ENCODE results near the gene IGF2.
A peak's percentile ranks its signal among the peaks of the same experiment; 100 is the strongest.
"Not testable (repeated sequence)": the region's sequence is repeated elsewhere in the genome, so short reads cannot be mapped to it uniquely, and the experiment has no call there.

The IGF2 gene, protein sequence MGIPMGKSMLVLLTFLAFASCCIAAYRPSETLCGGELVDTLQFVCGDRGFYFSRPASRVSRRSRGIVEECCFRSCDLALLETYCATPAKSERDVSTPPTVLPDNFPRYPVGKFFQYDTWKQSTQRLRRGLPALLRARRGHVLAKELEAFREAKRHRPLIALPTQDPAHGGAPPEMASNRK

DNA sequence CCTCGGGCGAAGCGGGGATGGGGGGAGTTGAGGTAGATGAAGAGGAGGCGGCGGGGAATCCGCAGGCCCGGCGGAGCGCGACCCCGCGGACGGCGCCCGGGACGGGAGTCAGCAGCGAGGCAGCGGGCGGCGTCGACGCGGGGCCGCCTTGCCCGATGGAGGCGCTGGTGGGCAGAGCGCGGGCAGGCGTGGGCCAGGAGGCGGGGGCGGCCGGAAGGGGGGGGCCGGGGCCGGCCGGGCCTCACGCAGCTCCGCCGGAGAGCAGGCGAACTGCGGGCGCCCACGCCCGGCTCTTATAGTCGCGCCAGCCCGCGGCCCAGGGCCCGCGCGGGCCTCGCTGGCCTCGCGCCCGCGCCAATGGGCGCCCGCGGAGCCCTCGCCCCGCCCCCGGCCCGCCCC lies at the start of gene IGF2:
Gene IGF2 (minus strand): TSS at position 267 of the 399 bp plus-strand sequence. CDS start 3,866 bp downstream, outside the sequence.
- DNase-seq: peak; percentile 81

- DNase-seq: no peak
Observed at GRCh38 chr11:2188745-2189144, 49.6 kb upstream of the IGF2 start.

DNA sequence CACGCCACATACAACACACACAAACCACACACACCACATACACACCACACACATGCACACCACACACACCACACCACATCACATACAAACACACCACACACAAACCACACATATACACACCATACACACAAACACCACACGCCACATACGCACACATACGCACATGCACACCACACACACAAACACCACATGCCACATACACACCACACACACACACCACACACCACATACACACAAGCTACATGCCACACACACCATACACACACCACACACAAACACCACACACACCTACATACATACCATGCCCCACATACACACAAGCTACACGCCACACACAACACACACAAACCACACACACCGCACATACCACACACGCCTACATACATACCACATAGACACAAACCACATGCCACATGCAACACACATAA lies 48.1 kb upstream of the IGF2 start:
- no peak for DNase-seq

- DNase-seq: no peak
Observed at GRCh38 chr11:2186669-2187279, 47.6 kb upstream of the IGF2 start.

DNA sequence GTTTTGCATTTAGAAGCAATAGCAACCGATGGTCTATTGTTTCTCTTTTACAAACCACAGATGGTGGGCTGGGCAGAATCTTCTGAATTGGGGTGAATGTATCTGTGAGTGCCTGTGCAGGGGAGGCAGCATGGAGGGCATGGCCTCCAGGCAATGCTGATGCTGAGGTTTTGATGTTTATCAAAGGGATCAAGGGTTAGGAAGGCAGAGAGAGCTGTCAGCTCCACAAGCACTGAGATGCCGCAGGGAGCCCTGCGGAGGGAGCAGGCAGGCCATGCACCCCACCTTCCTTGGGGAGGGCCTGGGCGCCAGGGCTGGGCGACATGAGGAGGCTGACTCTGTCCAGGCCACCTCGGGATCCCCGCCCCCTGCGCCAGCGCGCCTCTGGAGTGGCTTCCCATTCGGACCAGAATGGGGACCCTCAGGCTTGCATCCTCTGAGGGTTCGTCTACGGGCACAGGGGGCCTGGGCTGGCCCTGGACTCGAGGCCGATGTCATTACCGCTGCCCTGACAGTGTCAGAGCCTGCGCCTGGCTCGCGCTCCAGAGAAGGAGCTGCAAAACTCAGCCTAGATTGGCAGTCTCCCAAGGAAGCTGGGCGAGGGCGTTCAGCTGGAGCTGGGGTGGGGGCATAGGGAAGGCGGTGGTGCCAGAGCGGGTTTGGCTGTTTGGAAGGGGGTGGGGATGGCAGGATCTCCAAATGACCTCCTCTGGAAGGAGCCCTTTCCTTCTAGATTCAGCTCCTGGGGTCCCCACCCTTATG lies 46.3 kb upstream of the IGF2 start:
- no peak for DNase-seq

DNA sequence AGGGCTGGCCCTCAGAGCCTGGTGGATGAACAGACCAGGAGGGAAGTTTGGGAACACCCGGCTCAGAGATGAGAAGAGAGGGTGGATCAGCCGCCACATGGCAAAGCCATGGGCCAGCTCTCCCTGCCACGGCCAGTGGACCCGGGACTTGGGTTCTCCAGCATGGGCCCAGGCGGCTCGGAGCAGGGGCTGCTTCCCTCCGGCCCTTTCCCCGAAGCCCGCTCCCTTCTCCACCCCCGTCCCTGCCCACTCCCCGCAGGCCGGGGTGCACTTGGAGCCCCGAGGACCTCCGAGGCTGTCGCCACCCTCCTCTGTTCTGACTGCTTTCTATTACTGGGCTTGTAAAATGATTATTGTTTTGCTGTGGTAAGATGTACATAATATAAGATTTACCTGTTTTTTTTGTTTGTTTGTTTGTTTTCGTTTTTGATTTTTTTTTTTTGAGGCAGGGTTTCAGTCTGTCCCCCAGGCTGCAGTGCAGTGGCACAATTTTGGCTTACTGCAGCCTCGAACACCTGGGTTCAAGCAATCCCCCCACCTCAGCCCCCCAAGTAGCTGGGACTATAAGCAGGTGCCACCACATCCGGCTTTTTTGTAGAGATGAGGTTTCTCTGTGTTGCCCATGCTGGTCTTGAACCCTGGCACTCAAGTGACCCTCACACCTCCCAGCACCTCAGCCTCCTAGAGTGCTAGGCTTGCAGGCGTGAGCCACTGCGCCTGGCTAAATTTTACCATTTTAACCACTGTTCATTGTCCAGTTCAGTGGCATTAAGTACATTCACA lies 43.7 kb upstream of the IGF2 start:
- no peak for DNase-seq

DNA sequence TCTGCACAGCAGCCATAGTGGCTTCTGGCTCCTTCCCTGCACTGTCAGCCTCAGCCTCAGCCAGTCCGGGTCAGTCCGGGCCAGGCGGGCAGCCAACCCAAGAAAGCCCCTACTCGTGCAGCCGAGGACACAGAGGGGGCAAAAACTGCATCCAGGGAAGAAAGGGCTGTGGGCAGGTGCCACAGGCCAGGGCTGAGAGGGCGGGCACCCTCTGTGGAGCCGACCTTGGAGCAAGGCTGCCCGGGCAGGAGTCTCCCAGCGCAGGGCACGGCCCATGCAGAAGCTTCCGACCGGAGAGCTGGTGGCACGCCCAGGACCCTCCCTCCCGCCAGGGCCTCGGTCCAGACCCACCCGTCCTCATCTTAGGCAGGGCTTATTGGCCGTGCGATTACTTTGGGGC lies 42.9 kb upstream of the IGF2 start:
- DNase-seq: no peak

GRCh38 chr11:2180789-2181370 lies 41.7 kb upstream of the IGF2 start:
- DNase-seq: no peak

- no peak for DNase-seq
Observed at GRCh38 chr11:2180347-2180746, 41.2 kb upstream of the IGF2 start.

DNA sequence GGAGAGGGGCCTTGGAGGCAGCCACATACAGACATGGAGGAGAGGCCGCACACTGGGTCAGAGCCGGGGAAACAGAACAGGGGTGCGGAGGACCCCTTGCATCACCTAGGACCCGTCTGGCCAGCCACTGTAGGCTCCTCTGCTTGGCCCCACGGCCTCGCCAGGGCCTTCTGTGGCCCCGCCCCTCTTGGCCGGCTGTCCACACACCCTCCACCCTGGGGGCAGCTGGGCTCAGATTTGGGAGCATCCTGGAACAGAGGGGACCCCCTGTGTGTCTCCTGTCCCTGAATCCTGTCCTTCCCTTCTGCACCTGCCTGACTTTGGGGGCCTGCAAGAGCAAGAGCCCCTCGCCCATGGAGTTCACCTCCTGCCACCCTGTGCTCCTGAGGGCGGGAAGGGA lies 40.3 kb upstream of the IGF2 start:
- DNase-seq: no peak

- DNase-seq: no peak
Observed at GRCh38 chr11:2178906-2179494, 39.8 kb upstream of the IGF2 start.

GRCh38 chr11:2178055-2178773 lies 39.0 kb upstream of the IGF2 start:
- not testable (repeated sequence) for DNase-seq

DNA sequence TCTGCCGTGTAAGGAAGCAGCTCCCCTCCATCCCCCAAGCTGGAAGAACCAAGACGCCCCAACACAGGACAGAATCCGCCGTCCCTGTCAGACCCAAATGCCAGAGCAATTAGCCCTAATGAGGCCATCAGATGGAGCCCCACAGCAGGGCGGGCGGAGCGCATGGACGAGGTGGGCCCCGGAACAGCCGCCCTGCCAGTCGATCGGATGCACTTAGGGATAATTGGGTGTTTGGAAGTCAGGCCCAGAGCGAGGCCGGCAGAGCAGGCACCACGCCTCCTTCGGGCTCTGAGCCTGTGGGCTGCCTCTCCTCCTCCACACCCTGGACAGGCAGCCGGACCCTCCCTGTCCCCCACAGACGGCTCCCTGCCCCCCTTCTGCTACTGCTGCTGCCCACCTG lies 37.9 kb upstream of the IGF2 start:
- no peak for DNase-seq

DNA sequence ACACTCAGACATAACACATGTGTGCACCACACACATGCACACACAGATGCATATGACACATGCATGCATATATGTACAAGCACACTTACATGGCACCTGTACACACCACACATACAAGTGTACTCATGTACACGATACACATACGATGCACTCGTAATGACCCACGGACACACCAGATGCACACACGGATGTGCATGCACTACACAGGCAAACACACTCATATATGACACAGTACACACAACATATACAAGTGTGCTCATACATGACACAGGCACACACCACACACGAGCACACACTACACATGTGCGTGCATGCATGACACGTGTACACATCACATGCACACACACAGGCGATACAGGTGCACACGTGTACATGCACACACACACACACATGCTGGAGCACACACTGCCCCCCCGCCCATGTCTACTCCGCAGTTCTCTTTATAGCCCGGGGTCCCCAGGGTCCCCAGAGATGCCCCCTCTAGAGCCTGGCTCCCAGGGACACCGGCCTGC lies 37.3 kb upstream of the IGF2 start:
- DNase-seq: no peak

DNA sequence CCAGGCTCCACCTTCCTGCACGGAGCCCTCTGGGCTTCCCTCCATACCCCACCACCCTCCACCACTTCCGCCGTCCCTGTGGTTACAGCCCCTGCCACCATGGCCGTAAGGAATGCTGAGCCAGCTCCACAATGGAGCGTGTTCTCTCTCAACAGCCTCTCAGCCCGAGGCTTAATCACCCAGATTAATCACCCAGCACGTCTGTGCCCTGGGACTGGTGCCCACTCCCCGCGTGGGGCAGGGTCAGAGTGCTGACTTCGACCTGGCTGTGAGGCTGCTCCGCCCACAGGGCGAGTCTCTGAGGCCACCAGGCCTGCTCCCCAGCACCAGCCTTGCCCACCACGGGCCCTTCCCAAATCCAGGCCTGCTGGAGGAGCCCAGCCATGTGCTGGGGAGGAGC lies 36.5 kb upstream of the IGF2 start:
- no peak for DNase-seq

GRCh38 chr11:2174361-2174760 lies 35.2 kb upstream of the IGF2 start:
- DNase-seq: no peak

DNA sequence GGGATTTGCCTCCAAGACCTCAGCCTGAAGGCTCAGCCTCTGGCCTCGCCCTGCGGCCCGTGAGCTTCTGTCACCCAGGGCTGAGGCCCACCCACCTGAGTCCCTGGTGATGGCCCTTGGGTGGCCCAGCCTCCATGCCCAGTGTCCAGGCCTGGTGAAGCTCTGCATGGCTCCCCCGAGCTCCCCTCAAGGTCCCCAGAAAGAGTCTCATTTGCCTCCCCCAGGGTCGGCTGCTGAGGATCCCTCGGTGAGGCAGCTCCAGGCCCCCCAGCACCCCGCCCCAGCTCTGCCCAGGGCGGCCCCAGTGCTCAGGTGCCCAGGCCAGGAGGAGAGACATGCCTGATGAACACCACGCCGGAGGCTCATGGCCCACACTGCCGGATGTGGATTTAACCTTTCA lies 34.6 kb upstream of the IGF2 start:
- DNase-seq: no peak

DNA sequence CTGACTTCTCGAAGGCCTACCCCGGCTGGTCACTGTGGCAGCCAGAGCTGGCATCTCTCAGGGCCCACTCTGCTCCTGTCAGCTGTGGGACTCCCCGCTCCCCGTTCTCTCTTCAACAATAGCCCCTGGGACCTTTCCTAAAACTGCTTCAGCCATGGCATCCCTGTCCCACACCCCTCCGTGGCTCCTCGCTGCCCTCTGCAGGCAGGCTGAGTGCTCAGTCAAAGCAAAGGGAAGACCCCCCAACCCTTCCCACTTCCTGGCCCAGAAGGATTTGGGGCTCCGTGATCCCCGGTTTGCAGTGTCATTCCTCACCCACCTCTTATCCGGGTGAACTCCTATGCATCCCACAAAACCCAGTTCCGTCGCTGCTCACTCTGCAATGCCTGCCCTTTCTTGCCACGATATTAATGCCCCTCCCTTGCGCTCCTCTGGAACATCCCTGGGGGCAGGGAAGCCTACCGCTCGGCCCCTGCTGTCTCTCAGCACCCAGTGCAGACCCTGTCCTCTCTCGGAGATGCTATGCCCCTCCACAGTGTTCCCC lies 34.0 kb upstream of the IGF2 start:
- DNase-seq: no peak

DNA sequence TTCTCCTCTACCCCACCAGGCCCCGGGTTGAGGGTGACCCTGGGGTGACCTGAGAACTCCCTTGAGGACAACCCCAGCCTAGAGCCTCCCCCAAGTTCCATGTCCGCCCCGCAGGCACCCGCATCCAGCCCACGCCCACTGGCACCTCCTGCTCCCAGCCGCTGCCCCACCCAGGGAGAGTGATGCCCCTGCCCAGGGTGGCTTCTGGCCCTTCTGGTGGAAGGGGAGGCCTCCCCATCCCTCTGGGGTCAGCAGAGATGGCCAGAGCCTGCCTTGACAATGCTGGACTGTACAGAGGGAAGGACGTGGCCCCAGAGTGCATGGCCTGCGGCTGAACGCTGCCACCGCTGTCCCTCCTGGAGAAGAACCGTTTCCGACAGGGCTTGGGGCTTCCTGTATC lies 33.5 kb upstream of the IGF2 start:
- DNase-seq: no peak

- no peak for DNase-seq
Observed at GRCh38 chr11:2171591-2172003, 32.4 kb upstream of the IGF2 start, which contains the start of gene TH. Gene TH, minus strand, starts transcription at chr11:2171815. Its CDS starts 29 bp downstream, at chr11:2171786.
